ENCODE measurements around the gene SSC5D. TPM values are rescaled to one million over a fixed set of nuclear protein-coding genes. Genes with fewer than 3 reads are reported as not detected.

Gene SSC5D
- total RNA-seq, 1 donor from 2014 or later, result 46.8 TPM

DNA sequence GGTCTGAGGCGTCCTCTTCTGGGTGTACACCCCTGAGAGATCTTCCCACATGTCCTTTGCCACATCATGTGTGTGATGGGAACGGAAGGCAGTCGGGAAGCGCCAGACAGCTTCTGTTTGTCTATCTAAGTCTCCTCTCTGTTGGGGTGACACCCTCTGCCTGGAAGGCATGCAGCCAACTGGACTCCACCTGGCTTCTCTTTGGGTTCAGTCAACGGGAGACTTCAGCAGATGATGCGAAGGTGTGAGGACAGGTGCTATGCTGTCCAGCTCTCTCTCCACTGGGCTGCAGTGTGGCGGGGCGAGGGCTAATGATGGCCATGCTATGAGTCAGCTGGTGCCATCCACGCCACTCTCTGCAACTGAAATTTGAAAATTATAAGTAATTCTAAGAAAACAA, 71.4 kb downstream of the SSC5D start:
- H4K20me1 ChIP-seq (ENCODE audit: insufficient read depth, low read length), result no peaks in the 10 kb centered on the region
- no peak overlapping the region for H3K27ac ChIP-seq (ENCODE audit: low read depth, low read length)
- H3K4me1 ChIP-seq (ENCODE audit: insufficient read depth, low read length), result no peaks in the 10 kb centered on the region
- H3K27me3 Mint-ChIP-seq (ENCODE audit: low read depth, unreplicated experiment), result peaks cover 8% of the 10 kb centered on the region
- H3K4me3 ChIP-seq (ENCODE audit: insufficient read depth, low read depth, low read length), result no peak overlapping the region
- FAIRE-seq (no peak), DNase-seq (ENCODE audit: low read depth) (no peak)
- no peaks in the 10 kb centered on the region for H3K4me1 Mint-ChIP-seq (ENCODE audit: low read depth, unreplicated experiment)
- no peak overlapping the region for H3K4me3 Mint-ChIP-seq (ENCODE audit: unreplicated experiment)
- H3K9me3 ChIP-seq (ENCODE audit: insufficient read depth, low read depth, low read length), result no peaks in the 10 kb centered on the region
- no peak overlapping the region for H3K9ac ChIP-seq (ENCODE audit: low read length)
- no peaks in the 10 kb centered on the region for H3K79me2 ChIP-seq (ENCODE audit: insufficient read depth, low read length)
- no peaks in the 10 kb centered on the region for H3K36me3 ChIP-seq (ENCODE audit: insufficient read depth, low read length)
- no peaks in the 10 kb centered on the region for H3K9me3 Mint-ChIP-seq (ENCODE audit: unreplicated experiment)
- no peaks in the 10 kb centered on the region for H3K36me3 Mint-ChIP-seq (ENCODE audit: low read depth, unreplicated experiment)
- no peak overlapping the region for H3K4me2 ChIP-seq (ENCODE audit: low read length)
- no peak overlapping the region for H2AFZ ChIP-seq (ENCODE audit: low read depth, low read length)
- H3K27ac Mint-ChIP-seq (ENCODE audit: unreplicated experiment), result peak overlapping the region; percentile 18
- H3K27me3 ChIP-seq (ENCODE audit: insufficient read depth, low read length), result no peaks in the 10 kb centered on the region
- TF ChIP-seq EZH2 (IDR thresholded peaks at IDR 0.05; ENCODE audit: insufficient read depth, low read length), result no peak
- TF ChIP-seq, protein P1, sequence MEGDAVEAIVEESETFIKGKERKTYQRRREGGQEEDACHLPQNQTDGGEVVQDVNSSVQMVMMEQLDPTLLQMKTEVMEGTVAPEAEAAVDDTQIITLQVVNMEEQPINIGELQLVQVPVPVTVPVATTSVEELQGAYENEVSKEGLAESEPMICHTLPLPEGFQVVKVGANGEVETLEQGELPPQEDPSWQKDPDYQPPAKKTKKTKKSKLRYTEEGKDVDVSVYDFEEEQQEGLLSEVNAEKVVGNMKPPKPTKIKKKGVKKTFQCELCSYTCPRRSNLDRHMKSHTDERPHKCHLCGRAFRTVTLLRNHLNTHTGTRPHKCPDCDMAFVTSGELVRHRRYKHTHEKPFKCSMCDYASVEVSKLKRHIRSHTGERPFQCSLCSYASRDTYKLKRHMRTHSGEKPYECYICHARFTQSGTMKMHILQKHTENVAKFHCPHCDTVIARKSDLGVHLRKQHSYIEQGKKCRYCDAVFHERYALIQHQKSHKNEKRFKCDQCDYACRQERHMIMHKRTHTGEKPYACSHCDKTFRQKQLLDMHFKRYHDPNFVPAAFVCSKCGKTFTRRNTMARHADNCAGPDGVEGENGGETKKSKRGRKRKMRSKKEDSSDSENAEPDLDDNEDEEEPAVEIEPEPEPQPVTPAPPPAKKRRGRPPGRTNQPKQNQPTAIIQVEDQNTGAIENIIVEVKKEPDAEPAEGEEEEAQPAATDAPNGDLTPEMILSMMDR (IDR thresholded peaks at IDR 0.05; ENCODE audit: insufficient read depth, low read depth, low read length), result no peak

DNA sequence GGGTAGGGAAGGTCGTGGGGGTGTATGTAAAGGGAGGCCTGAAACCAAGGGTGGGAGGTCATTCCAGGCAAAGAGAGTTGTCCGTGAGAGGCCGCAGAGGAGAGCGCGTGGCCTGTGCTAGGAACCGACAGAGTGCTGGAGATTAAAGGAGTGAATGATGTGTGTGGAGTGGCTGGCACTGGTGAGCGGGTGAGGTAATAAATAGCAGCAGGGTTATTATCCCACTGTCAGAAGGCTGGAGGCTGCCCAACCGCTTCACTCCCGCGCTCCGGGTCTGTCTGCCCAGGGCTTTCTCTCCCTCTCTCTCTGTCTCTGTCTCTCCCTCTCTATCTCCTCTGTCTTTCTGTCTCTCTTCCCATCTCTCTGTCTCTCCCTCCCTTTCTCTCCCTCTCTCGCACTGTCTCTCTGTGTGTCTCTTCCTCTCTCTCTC, 75.0 kb downstream of the SSC5D start:
- H3K27ac Mint-ChIP-seq (ENCODE audit: unreplicated experiment), result no peak overlapping the region
- no peak for FAIRE-seq

DNA sequence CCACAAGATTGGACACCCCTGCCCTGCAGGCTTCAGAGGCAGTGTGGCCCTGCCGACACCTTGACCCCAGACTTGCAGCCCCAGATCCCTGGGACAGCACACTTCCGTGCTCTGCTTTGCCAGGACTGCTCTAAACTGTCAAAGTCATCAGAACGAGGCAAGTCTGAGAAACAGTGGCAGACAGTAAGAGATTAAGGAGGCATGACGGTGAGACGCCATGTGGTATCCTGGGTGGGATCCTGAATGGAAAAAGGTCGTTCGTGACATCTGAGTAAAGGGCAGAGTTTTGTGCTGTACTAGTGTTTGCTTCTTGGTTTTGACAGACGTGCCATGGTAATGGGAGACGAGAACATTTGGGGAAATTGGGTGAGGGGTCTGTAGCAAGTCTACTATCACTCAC, 78.6 kb downstream of the SSC5D start:
- TF ChIP-seq, protein P1 (IDR thresholded peaks at IDR 0.05; ENCODE audit: insufficient read depth, low read depth, low read length), result no peak
- TF ChIP-seq EZH2 (IDR thresholded peaks at IDR 0.05; ENCODE audit: insufficient read depth, low read length), result no peak
- Histone ChIP-seq H4K20me1 (ENCODE audit: insufficient read depth, low read length) (no peaks in the 10 kb centered on the region), H3K4me1 (ENCODE audit: insufficient read depth, low read length) (no peaks in the 10 kb centered on the region), H3K9ac (ENCODE audit: low read length) (no peak overlapping the region), H2AFZ (ENCODE audit: low read depth, low read length) (no peak overlapping the region), H3K4me3 (ENCODE audit: insufficient read depth, low read depth, low read length) (no peak overlapping the region), H3K27me3 (ENCODE audit: insufficient read depth, low read length) (no peaks in the 10 kb centered on the region), H3K27ac (ENCODE audit: low read depth, low read length) (no peak overlapping the region), H3K9me3 (ENCODE audit: insufficient read depth, low read depth, low read length) (no peaks in the 10 kb centered on the region), H3K36me3 (ENCODE audit: insufficient read depth, low read length) (no peaks in the 10 kb centered on the region), H3K79me2 (ENCODE audit: insufficient read depth, low read length) (no peaks in the 10 kb centered on the region), H3K4me2 (ENCODE audit: low read length) (no peak overlapping the region)
- peaks cover 9% of the 10 kb centered on the region for H3K27me3 Mint-ChIP-seq (ENCODE audit: low read depth, unreplicated experiment)
- no peaks in the 10 kb centered on the region for H3K36me3 Mint-ChIP-seq (ENCODE audit: low read depth, unreplicated experiment)
- H3K9me3 Mint-ChIP-seq (ENCODE audit: unreplicated experiment), result peaks cover 9% of the 10 kb centered on the region
- no peak overlapping the region for H3K4me3 Mint-ChIP-seq (ENCODE audit: unreplicated experiment)
- H3K27ac Mint-ChIP-seq (ENCODE audit: unreplicated experiment), result no peak overlapping the region
- DNase-seq (ENCODE audit: low read depth) (no peak), FAIRE-seq (no peak)
- H3K4me1 Mint-ChIP-seq (ENCODE audit: low read depth, unreplicated experiment), result no peaks in the 10 kb centered on the region

More for the DNA sequence above, 75.0 kb downstream of the SSC5D start:
- Histone ChIP-seq H3K4me2 (ENCODE audit: low read length) (no peak overlapping the region), H3K9me3 (ENCODE audit: insufficient read depth, low read depth, low read length) (no peaks in the 10 kb centered on the region), H3K36me3 (ENCODE audit: insufficient read depth, low read length) (no peaks in the 10 kb centered on the region), H3K4me1 (ENCODE audit: insufficient read depth, low read length) (no peaks in the 10 kb centered on the region), H3K79me2 (ENCODE audit: insufficient read depth, low read length) (no peaks in the 10 kb centered on the region), H2AFZ (ENCODE audit: low read depth, low read length) (peak overlapping the region; percentile 60), H3K4me3 (ENCODE audit: insufficient read depth, low read depth, low read length) (no peak overlapping the region), H3K27me3 (ENCODE audit: insufficient read depth, low read length) (no peaks in the 10 kb centered on the region), H3K27ac (ENCODE audit: low read depth, low read length) (no peak overlapping the region), H3K9ac (ENCODE audit: low read length) (peak overlapping the region; percentile 18), H4K20me1 (ENCODE audit: insufficient read depth, low read length) (no peaks in the 10 kb centered on the region)
- Mint-ChIP-seq H3K9me3 (ENCODE audit: unreplicated experiment) (peaks cover 2% of the 10 kb centered on the region), H3K4me1 (ENCODE audit: low read depth, unreplicated experiment) (no peaks in the 10 kb centered on the region), H3K27me3 (ENCODE audit: low read depth, unreplicated experiment) (peaks cover 17% of the 10 kb centered on the region), H3K4me3 (ENCODE audit: unreplicated experiment) (no peak overlapping the region), H3K36me3 (ENCODE audit: low read depth, unreplicated experiment) (no peaks in the 10 kb centered on the region)
- no peak for TF ChIP-seq EZH2 (IDR thresholded peaks at IDR 0.05; ENCODE audit: insufficient read depth, low read length)
- TF ChIP-seq, protein P1 (IDR thresholded peaks at IDR 0.05; ENCODE audit: insufficient read depth, low read depth, low read length), result no peak
- DNase-seq (ENCODE audit: low read depth), result peak; percentile 20
